ENCODE results near the gene RNGTT. TPM values are rescaled to one million over a fixed set of nuclear protein-coding genes. Genes with fewer than 3 reads are reported as not detected.

The RNGTT gene
- total RNA-seq, 2 donors from 2014 or later: 7.8 to 11.4 TPM

- Histone ChIP-seq H3K27ac (no peak overlapping the region), H3K4me3 (no peak overlapping the region), H3K9ac (ENCODE audit: low read depth in 2 of 2, low read length in 2 of 2) (no peak overlapping the region), H3K4me1 (no peaks in the 10 kb centered on the region), H3K9me3 (no peaks in the 10 kb centered on the region), H3K27me3 (no peaks in the 10 kb centered on the region), H3K36me3 (no peaks in the 10 kb centered on the region)
- DNase-seq: no peak
- TF ChIP-seq, protein P1, sequence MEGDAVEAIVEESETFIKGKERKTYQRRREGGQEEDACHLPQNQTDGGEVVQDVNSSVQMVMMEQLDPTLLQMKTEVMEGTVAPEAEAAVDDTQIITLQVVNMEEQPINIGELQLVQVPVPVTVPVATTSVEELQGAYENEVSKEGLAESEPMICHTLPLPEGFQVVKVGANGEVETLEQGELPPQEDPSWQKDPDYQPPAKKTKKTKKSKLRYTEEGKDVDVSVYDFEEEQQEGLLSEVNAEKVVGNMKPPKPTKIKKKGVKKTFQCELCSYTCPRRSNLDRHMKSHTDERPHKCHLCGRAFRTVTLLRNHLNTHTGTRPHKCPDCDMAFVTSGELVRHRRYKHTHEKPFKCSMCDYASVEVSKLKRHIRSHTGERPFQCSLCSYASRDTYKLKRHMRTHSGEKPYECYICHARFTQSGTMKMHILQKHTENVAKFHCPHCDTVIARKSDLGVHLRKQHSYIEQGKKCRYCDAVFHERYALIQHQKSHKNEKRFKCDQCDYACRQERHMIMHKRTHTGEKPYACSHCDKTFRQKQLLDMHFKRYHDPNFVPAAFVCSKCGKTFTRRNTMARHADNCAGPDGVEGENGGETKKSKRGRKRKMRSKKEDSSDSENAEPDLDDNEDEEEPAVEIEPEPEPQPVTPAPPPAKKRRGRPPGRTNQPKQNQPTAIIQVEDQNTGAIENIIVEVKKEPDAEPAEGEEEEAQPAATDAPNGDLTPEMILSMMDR (IDR thresholded peaks at IDR 0.05): no peak
- intact Hi-C loops (cut with DNase I): no loop called here
These were observed 267.5 kb downstream of the RNGTT start for GRCh38 chr6:88695937-88696336.

- intact Hi-C loops (cut with DNase I): no loop called here
- DNase-seq: no peak
- Histone ChIP-seq H3K27me3 (no peaks in the 10 kb centered on the region), H3K4me1 (no peaks in the 10 kb centered on the region), H3K9ac (ENCODE audit: low read depth in 2 of 2, low read length in 2 of 2) (no peak overlapping the region), H3K36me3 (no peaks in the 10 kb centered on the region), H3K27ac (no peak overlapping the region), H3K9me3 (no peaks in the 10 kb centered on the region), H3K4me3 (no peak overlapping the region)
- TF ChIP-seq, protein P1 (IDR thresholded peaks at IDR 0.05): no peak
These were observed 279.7 kb downstream of the RNGTT start for GRCh38 chr6:88683734-88684133.

DNA sequence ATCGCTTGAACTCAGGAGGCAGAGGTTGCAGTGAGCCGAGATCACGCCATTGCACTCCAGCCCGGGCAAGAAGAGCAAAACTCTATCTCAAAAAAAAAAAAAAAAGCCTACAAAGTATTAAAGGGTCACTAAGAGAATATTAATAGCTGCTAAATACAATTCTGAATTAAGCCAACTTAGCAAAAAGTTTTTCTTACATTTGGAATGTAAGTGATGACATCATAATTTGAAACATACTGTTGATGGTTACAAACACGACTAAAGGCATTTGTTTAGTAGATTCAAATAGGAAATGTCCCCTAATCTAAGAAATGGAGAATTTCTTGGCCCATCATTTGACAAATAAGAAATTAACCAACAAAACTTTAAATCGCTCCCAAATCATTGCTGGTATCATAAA lies 282.8 kb downstream of the RNGTT start:
- intact Hi-C loops (cut with DNase I): no loop called here
- Histone ChIP-seq H3K4me1 (no peaks in the 10 kb centered on the region), H3K9me3 (no peaks in the 10 kb centered on the region), H3K27me3 (no peaks in the 10 kb centered on the region), H3K36me3 (no peaks in the 10 kb centered on the region), H3K4me3 (no peak overlapping the region), H3K27ac (no peak overlapping the region), H3K9ac (ENCODE audit: low read depth in 2 of 2, low read length in 2 of 2) (no peak overlapping the region)
- no peak for DNase-seq
- TF ChIP-seq, protein P1 (IDR thresholded peaks at IDR 0.05): no peak

GRCh38 chr6:88679841-88680240 lies 283.6 kb downstream of the RNGTT start:
- no peak for DNase-seq
- Histone ChIP-seq H3K36me3 (no peaks in the 10 kb centered on the region), H3K4me1 (no peaks in the 10 kb centered on the region), H3K9me3 (no peaks in the 10 kb centered on the region), H3K9ac (ENCODE audit: low read depth in 2 of 2, low read length in 2 of 2) (no peak overlapping the region), H3K27me3 (no peaks in the 10 kb centered on the region), H3K4me3 (no peak overlapping the region), H3K27ac (no peak overlapping the region)
- intact Hi-C loops (cut with DNase I): no loop called here
- TF ChIP-seq, protein P1 (IDR thresholded peaks at IDR 0.05): no peak

- Histone ChIP-seq H3K4me1 (no peaks in the 10 kb centered on the region), H3K36me3 (no peaks in the 10 kb centered on the region), H3K9me3 (no peaks in the 10 kb centered on the region), H3K27me3 (no peaks in the 10 kb centered on the region), H3K4me3 (no peak overlapping the region), H3K27ac (no peak overlapping the region), H3K9ac (ENCODE audit: low read depth in 2 of 2, low read length in 2 of 2) (no peak overlapping the region)
- TF ChIP-seq, protein P1 (IDR thresholded peaks at IDR 0.05): no peak
- intact Hi-C loops (cut with DNase I): no loop called here
- DNase-seq: no peak
These were observed 286.1 kb downstream of the RNGTT start for GRCh38 chr6:88677356-88677755.

GRCh38 chr6:88671624-88672023 lies 291.8 kb downstream of the RNGTT start:
- Histone ChIP-seq H3K27me3 (no peaks in the 10 kb centered on the region), H3K9ac (ENCODE audit: low read depth in 2 of 2, low read length in 2 of 2) (no peak overlapping the region), H3K4me3 (no peak overlapping the region), H3K9me3 (peaks cover 6% of the 10 kb centered on the region), H3K36me3 (no peaks in the 10 kb centered on the region), H3K27ac (no peak overlapping the region), H3K4me1 (no peaks in the 10 kb centered on the region)
- DNase-seq: no peak
- intact Hi-C loops (cut with DNase I): no loop called here
- TF ChIP-seq, protein P1 (IDR thresholded peaks at IDR 0.05): no peak

Measured in colonic mucosa (tissue), 4 donors.